GM21515 (cell line): Measurements from ENCODE around the gene LRP1B.
"Not testable (repeated sequence)": the region's sequence is repeated elsewhere in the genome, so short reads cannot be mapped to it uniquely, and the experiment has no call there.

Experiments
- ATAC-seq: cut with Tn5 transposase; IDR thresholded peaks from one replicate; pipeline ENCODE4 v1.9.1; 2021; ENCODE audit not compliant: unreplicated experiment

Gene LRP1B

GRCh38 chr2:141900826-141901225 lies 230.0 kb downstream of the LRP1B start:
- no peak for ATAC-seq

- no peak for ATAC-seq
Observed at GRCh38 chr2:141899740-141900139, 231.1 kb downstream of the LRP1B start.

DNA sequence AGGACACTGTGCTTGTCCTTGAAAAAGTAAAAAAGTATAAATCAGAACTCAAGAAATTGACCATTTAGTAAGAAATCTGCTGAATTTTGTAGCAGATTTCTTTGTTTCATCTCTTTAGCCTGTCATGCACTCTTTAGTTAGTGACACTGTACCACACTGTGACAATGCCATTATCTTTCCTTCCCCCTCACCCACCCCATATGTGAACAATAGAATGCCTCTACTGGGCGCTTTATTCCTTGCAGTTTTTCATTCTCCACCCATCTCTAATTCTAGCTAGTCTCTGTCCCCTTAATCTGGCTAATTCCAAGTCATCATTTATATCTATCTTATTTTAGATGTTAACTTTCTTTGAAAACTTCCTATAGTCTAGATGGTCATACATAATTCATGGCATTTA lies 241.0 kb downstream of the LRP1B start:
- ATAC-seq: no peak

DNA sequence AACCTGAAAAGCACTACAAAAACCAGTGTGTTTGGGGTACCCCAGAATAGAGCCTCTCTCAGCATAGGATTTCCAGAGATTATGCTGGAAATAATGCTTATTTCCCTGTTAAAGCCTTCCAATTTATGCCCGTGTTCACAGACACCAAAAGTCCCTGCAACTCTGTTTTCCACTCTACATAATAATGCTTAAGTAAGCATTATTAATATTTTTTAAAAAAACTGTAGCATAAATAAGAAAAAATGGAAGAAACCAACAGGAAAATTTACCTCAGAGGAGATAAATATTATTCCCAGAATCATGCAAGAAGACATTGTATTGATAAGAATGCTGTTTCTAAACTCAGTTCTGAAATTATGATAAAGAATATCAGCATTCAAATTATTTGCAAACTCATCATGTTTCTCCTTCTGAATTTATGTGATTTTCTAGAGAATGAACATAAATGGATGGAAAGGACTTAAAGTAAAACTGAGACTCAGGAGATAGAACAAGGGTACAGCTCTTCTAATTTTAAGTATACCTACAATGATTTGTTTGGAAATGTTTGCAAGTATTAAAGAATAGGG lies 241.7 kb downstream of the LRP1B start:
- no peak for ATAC-seq

DNA sequence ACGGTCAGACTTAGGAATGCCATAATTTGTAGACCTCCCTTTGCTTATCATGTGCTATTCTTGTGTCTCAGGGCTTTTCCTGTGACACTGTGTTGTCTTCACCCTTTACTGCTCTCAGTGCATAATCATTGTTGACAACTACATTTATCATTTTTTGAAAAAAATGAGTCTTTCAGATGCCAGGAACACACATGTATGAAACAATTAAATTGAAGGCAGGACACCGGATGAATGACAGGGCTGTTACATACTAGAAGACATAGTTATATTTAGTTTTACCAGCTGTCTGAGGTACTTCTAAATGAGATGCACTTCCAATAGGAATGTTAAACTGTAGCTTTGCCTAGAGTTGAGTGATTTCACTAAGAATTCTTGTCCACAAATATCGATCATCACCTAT lies 243.5 kb downstream of the LRP1B start:
- no peak for ATAC-seq

GRCh38 chr2:141878016-141878415 lies 252.8 kb downstream of the LRP1B start:
- no peak for ATAC-seq

- ATAC-seq: no peak
Observed at GRCh38 chr2:141871913-141872634, 258.7 kb downstream of the LRP1B start.

DNA sequence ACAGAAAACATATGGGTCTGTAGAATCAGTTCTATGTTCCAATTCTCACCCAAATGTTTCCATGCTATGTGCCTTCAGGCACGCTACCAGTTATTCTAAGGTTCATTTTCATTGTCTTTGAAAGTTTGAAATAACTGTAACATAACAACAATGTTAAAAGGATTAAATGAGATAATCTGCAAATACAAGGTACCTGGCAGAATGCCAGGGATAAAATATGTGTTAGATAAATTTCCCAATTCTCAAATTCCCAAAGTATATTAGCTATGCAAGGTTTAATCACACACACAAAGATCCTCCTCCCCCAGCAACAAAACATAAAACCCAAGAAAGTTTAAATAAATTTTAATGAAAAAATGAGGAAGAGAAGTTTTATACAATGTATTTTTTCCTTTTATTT lies 261.2 kb downstream of the LRP1B start:
- ATAC-seq: no peak

GRCh38 chr2:141863964-141864363 lies 266.9 kb downstream of the LRP1B start:
- no peak for ATAC-seq

GRCh38 chr2:141856215-141856919 lies 274.4 kb downstream of the LRP1B start:
- no peak for ATAC-seq

DNA sequence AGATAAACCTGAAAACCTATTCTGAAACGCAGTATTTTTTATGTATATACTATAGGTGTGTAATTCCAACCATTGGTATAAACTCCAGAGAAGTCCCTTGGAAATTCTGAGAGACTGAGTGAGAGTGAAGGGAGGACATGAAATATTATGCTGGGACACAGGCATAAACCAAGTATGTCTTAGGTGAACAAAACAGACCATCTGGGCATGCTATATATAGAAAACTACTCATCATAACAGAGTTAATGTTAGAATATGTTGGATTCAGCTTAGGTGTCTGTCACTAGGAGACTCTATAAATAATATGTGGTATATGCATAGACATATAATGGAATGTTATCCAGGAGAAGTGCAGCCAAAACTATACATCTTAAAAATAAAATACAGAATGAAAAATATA lies 282.6 kb downstream of the LRP1B start:
- ATAC-seq: no peak

DNA sequence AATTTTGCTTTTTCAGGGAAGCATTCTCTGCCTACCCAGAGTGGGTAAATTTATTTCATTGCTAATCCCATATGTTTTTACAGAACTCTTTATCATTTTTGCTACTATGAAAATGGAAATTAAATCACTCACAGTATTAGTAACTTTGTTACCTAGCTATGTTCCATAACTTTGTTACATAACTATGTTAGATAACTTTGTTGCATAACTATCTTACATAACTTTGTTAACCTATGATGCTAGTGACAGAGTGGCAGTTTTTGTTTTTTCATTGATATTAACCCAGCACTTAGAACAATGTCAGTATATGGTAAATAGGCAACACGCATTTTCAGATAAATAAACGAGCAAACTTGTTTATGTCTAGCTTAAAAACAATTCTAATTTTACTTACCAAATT lies 286.6 kb downstream of the LRP1B start:
- no peak for ATAC-seq

DNA sequence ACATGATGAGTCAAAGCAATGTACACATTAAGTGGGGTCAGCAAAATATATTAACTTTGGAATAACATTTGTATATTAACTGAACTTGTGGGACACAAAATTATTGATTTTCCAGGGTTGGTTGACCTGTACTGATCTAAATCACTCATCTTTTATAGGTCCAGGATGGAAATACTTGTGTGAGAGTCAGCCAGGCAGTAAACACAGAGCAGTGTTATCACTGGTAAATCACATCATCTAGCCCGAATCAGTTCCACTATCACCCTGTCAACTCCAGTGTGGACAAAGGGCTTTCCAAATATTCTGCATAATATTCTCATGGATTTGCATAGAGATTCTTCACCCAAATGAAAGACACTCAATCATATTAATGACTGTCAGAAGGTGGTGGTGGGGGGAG lies 295.7 kb downstream of the LRP1B start:
- no peak for ATAC-seq

DNA sequence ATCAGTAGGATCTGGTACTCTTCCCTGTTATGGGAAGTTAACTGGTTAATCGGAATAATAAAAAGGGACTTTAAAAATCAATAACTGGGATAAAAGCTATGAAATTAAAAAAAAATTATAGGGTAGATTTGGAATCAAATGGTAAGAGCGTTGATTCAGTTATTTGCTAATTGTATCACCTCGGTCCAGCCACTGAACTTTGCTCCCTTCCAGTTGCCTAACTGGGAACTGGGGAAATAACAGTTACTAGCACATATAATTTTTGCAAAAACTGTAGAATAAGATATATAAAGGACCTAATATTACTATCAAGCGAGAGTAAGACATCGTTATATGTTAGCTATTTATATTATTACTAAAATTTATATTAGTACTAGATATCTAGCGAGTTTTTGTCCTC lies 302.1 kb downstream of the LRP1B start:
- ATAC-seq: no peak

DNA sequence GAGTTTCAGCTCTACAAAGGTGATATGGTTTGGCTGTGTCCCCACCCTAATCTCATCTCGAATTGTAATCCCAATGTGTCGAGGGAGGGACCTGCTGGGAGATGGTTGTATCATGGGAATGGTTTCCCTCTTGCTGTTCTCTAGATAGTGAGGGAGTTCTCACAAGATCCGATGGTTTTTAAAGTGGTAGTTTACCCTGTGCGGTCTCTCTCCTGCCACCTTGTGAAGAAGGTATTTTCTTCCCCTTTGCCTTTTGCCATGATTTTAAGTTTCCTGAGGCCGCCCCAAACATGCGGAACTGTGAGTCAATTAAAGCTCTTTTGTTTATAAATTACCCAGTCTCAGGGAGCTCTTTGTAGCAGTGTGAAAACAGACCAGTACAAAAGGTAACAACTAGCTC lies 306.0 kb downstream of the LRP1B start:
- no peak for ATAC-seq

DNA sequence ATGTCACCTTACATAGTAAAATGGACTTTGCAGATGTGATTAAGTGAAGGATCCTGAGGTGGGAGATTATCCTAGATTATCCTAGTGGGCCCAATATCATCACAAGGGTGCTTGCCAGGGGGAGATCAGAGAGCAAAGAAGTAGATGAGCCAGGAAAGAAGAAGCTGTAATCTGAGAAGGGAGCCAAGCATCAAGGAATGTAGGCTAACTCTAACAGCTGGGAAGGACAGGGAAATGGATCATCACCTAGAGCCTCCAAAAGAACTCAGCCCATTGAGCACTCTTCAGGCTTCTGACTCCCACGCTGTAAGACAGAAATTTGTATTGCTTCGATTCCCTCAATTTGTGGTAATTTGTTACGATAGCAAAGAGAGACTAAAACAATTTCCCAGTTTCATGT lies 309.9 kb downstream of the LRP1B start:
- ATAC-seq: no peak

DNA sequence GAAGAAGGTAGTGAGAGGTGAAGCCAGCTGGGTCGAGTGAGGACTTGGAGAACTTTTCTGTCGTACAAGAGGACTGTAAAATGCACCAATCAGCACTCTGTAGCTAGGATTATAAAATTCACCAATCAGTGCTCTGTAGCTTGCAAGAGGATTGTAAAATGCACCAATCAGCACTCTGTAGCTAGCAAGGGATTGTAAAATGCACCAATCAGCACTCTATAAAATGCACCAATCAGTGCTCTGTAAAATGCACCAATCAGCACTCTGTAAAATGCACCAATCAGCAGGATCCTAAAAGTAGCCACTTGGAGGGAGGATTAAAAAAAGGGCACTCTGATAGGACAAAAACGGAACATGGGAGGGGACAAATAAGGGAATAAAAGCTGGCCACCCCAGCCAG lies 315.5 kb downstream of the LRP1B start:
- not testable (repeated sequence) for ATAC-seq

GRCh38 chr2:141814150-141814549 lies 316.7 kb downstream of the LRP1B start:
- no peak for ATAC-seq

DNA sequence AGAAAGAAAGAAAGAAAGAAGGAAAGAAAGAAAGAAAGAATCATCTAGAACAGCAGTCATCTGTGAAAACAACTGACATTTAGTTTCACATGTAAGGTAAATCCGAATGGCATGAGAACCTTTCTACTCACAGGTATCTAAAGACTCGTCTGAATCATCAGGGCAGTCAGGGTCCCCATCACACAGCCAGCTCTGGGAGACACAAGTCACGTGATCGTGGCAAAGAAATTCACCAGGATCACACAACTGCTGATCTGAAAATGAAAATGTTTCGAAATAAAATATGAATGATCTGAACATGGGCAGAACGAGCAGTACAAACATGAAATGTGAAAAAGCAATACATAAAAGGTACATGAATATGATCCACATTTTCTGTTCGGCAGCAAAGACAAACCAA lies 320.7 kb downstream of the LRP1B start:
- ATAC-seq: no peak

- ATAC-seq: no peak
Observed at GRCh38 chr2:141806090-141806489, 324.7 kb downstream of the LRP1B start.

DNA sequence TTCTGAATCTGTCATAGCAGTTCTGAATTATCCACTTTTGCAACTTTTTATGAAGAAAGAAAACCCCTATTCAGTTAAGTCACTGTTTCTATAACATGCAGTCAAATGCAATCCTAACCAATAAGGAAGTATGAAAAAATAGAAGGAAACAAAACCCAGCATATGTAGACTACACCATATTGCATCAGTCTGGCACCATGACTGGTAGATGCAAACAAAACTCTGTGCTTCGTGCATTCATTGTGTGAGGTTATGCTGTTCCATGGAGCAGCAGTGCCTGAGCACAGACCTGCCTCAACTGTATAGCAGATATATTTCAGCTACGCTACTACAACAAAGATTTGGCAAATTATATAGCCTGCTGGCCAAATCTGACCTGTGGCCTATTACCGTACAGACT lies 325.5 kb downstream of the LRP1B start:
- ATAC-seq: no peak

- ATAC-seq: no peak
Observed at GRCh38 chr2:141796449-141796848, 334.4 kb downstream of the LRP1B start.
